Right atrium auricular region (tissue), 2 donors: ENCODE data around the gene DYNLT2. TPM values are rescaled to one million over a fixed set of nuclear protein-coding genes. Genes with fewer than 3 reads are reported as not detected.
A peak's percentile ranks its signal among the peaks of the same experiment; 100 is the strongest.

ENCODE experiments used
- DNase-seq: peaks from one replicate; pipeline ENCODE4 v3.0.0-alpha.2; 2019; ENCODE audit warnings: low spot score
- H3K27ac ChIP-seq, 2 donors: fragments of 200-600 bp; sonication (generic); 1 replicate in 1 of 2; 2 replicates in 1 of 2; pipeline ENCODE4 v1.5.1; 2016 to 2019
- H3K27me3 ChIP-seq, 2 donors: fragments of 200-600 bp; sonication (generic); one replicate each; pipeline versions ENCODE4 v1.5.1 to v1.6.0; 2017 to 2019
- H3K36me3 ChIP-seq: fragments of 200-600 bp; sonication (generic); one replicate; pipeline ENCODE4 v1.5.1; 2016
- H3K4me1 ChIP-seq, 2 donors: fragments of 200-600 bp; sonication (generic); one replicate each; pipeline versions ENCODE4 v1.5.1 to v1.6.0; 2017 to 2019
- H3K4me3 ChIP-seq, 2 donors: fragments of 200-600 bp; sonication (generic); 1 replicate in 1 of 2; 2 replicates in 1 of 2; pipeline ENCODE4 v1.5.1; 2017 to 2019; ENCODE audit warnings: mild to moderate bottlenecking in 1 of 2, moderate library complexity in 1 of 2
- H3K9me3 ChIP-seq, 2 donors: fragments of 200-600 bp; sonication (generic); one replicate each; pipeline ENCODE4 v1.5.1; 2019
- total RNA-seq, 2 donors: library from RNA; depleted of rRNA; stranded (reverse); fragments of >200 nt; gene quantifications; one replicate each; pipeline ENCODE4 v1.1.0, GENCODE V29; 2016
- TF ChIP-seq, protein P1 (sequence below), 2 donors: fragments of 200-600 bp; sonication (generic); IDR thresholded peaks; one replicate each; pipeline ENCODE4 v1.5.1; 2019; ENCODE audit warnings: antibody characterized with exemption in 2 of 2

DYNLT2 gene
- total RNA-seq, 2 donors from 2014 or later, result 0.20 to 0.33 TPM

DNA sequence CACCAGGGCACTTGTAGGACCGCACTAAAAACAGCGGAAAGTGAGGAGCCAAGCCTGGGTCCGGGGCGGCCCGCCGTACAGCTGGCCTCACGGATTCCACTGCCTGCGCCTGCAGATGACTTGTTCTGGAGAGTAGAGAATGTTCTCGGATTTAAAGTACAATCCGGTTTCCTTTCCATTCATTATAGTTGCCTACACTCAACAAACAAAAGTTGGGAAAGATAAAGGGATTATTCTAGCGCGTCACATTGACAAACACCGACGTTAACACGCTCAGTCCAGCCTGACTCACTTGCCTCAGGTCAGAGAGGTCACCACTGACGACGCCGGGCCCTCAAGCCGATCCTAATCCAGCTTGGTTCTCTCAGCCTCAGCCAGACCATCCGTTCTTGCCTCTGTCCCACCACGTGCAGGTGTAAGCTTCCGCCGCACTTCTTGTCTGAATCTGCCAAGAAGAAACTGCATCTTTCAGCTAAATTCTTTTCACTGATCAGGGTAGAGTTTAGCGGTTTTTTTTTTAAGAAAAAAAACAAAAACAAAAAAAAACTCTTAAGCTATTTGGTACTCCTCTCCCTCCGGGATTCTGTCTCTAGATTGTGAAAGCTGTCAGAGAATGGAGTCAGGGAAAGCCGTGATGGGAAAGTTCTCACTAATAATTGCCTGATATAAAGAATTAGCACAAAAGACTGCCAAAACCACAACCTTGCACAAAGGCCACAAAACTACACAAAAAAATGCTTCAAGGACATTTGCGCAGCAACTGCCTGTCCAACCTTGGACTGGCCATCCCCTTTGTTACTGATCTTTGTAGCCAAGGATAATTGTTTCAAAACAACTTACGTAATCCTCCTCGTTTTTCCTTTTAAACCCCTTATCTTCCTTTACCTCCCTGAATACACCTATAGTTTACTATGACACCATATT lies 26.0 kb downstream of the DYNLT2 start:
- TF ChIP-seq, protein P1, sequence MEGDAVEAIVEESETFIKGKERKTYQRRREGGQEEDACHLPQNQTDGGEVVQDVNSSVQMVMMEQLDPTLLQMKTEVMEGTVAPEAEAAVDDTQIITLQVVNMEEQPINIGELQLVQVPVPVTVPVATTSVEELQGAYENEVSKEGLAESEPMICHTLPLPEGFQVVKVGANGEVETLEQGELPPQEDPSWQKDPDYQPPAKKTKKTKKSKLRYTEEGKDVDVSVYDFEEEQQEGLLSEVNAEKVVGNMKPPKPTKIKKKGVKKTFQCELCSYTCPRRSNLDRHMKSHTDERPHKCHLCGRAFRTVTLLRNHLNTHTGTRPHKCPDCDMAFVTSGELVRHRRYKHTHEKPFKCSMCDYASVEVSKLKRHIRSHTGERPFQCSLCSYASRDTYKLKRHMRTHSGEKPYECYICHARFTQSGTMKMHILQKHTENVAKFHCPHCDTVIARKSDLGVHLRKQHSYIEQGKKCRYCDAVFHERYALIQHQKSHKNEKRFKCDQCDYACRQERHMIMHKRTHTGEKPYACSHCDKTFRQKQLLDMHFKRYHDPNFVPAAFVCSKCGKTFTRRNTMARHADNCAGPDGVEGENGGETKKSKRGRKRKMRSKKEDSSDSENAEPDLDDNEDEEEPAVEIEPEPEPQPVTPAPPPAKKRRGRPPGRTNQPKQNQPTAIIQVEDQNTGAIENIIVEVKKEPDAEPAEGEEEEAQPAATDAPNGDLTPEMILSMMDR (IDR thresholded peaks at IDR 0.05), result no peak
- Histone ChIP-seq H3K9me3 (no peaks in the 10 kb centered on the region), H3K27ac (peak overlapping the region; percentile 93 to 99), H3K4me3 (peak overlapping the region; percentile 69 to 76), H3K36me3 (no peaks in the 10 kb centered on the region), H3K27me3 (no peaks in the 10 kb centered on the region), H3K4me1 (peaks cover 0 to 14% of the 10 kb centered on the region in 2 donors)
- peak; percentile 83 for DNase-seq

DNA sequence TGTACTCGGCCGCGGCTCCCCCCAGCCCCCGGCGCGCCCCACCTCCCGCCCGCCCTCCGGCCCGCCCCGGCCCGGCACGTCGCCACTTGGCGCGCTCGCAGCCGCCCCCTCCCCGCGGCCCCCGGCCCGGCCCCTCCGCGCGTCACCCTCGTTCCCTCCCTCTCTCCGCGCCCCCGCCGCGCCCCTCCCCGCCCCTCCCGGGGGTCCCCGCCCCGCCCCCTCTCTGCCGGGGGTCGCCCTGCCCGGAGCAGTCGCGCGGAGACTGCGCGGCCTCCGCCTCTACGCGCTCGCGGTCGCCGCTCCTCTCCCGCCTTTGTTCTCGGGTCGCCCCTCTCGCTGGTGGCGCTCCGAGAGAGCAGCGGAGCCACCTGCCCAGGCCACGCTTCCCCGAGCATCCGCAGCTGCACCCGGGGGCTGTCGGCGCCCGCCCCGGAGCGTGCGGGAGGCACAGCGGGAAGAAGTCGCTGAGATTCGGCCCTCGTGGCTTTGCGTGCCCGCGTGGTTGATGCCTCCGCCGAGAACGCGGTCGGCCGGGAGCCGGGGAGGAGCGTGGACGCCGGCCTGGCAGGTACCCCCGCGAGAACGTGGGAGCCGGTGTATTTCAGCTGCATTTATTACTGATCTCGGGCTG lies 26.8 kb downstream of the DYNLT2 start, which contains the start of gene PHF10:
TSS of gene PHF10 (minus strand) at position 7 of the 631 bp plus-strand sequence. CDS start 569 bp downstream, outside the sequence.
- DNase-seq, result no peak
- Histone ChIP-seq H3K27me3 (no peaks in the 10 kb centered on the region), H3K36me3 (no peaks in the 10 kb centered on the region), H3K9me3 (no peaks in the 10 kb centered on the region), H3K4me3 (peak within 1 kb of the TSS; percentile 69 to 76), H3K27ac (peak within 1 kb of the TSS; percentile 93 to 99), H3K4me1 (peaks cover 0 to 14% of the 10 kb centered on the region in 2 donors)
- TF ChIP-seq, protein P1 (IDR thresholded peaks at IDR 0.05), result no peak

DNA sequence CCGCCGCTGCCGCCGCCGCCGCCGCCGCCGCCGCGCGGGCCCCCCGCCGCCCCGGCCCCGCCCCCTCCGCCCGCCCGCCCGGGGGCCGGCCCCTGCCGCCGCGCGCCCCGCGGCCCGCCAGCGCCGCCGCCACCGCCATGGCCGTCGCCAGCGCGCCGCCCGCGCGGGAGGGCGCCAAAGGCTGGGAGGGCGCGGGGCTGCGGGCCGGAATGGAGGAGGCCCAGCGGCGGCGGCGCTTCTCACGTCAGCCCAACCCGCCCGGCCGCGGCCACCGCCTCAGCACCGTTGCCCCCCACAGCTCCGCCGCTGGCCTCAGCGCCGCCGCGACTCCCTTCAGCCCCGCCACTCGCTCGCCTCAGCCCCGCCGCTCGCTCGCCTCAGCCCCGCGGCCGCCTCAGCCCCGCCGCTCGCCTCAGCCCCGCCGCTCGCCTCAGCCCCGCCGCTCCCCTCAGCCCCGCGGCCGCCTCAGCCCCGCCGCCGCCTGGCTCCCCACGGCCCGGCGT lies 27.3 kb downstream of the DYNLT2 start:
- Histone ChIP-seq H3K4me3 (peak overlapping the region; percentile 69 to 76), H3K27ac (peak overlapping the region; percentile 74 to 76), H3K9me3 (no peaks in the 10 kb centered on the region), H3K4me1 (peaks cover 0 to 14% of the 10 kb centered on the region in 2 donors), H3K36me3 (no peaks in the 10 kb centered on the region), H3K27me3 (no peaks in the 10 kb centered on the region)
- DNase-seq, result no peak
- TF ChIP-seq, protein P1 (IDR thresholded peaks at IDR 0.05), result no peak

DNA sequence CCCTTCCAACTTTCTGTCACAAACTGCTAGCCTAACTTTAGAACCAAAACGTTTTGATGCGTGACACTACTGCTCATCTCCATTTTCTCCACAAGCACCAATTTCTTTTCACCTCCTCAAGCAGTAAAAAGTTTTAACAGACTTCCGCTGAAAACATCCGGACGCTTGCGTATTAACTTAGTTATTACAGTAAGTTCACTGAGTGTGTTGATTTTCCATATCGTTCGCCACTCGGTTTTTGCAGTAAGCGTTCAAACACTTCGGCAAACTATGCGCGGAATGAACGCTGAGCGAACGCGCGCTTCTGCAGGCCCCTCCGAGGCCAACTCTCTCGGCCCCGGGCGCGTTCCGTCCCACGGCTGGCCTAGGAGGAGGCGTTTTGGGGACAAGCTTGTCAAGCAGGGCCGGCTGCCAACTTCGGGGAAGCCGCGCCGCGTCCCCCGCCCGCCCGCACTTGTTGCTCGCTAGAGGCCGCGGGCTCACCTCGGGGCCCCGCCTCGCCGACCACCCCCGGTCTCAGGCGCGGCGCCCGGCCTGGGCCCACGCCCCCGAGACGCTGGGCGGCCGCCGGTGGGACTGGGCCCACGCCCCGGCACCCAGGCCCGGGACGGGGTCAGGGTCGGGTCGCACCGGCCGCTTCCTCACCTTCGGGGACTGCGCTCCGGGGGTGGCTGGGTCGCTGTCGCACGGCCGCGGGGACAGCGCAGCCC lies 28.0 kb downstream of the DYNLT2 start:
- peak; percentile 81 for DNase-seq
- peak overlapping the region; percentile 65 to 72 for H3K4me3 ChIP-seq
- H3K27me3 ChIP-seq, result no peaks in the 10 kb centered on the region
- no peaks in the 10 kb centered on the region for H3K9me3 ChIP-seq
- TF ChIP-seq, protein P1 (IDR thresholded peaks at IDR 0.05), result no peak
- H3K4me1 ChIP-seq, result peaks cover 0 to 14% of the 10 kb centered on the region in 2 donors
- H3K36me3 ChIP-seq, result no peaks in the 10 kb centered on the region
- peak overlapping the region; percentile 84 to 90 for H3K27ac ChIP-seq

DNA sequence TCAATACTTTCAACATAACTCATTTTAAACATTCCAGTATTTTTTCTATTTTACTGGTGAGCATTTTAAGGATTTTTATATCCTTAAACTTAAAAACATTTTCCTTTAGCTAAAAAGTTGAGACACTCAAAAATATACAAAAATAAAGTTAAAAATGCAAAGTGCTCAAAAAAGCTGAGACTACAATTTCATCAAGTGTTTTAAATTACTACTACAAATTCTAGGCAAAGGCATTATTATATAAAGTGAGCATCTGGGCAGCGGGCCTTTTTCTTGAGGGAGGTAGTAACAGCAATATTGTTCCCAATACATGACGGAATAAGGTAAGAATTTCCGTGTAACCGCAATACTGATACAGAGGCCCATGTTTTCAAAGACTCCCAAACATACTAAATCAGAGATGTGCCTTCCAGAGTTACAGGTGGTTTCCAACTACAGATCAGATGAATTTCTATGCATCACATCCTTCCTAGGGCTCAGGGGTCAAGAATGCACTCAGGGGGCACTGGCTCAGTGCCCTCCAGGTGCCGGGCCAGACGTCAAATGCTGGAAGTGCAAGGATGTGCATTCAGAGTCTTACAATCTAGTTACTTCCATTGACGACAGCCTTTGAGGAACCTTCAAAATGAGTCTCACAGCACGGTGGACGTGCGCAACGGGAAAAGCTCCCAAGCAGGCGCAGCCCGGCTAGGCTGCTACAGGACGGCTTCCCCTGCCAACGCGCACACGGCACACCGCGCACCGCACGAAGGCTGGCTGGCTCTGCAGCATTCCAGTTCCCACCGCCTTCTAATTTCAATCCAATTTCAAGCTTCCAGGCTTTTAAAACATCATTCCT lies 28.8 kb downstream of the DYNLT2 start:
- Histone ChIP-seq H3K9me3 (no peaks in the 10 kb centered on the region), H3K27me3 (no peaks in the 10 kb centered on the region), H3K4me1 (peaks cover 0 to 14% of the 10 kb centered on the region in 2 donors), H3K27ac (peak overlapping the region; percentile 84 to 90), H3K36me3 (peaks cover 2% of the 10 kb centered on the region), H3K4me3 (peak overlapping the region; percentile 65 to 72)
- TF ChIP-seq, protein P1 (IDR thresholded peaks at IDR 0.05), result no peak
- DNase-seq, result no peak
